Astrocyte of the cerebellum (primary cell): Measurements from ENCODE around the gene MAPK8.

Experiments
- DNase-seq: peaks from one replicate; pipeline ENCODE4 v3.0.0-alpha.2; 2011; ENCODE audit warnings: low read depth
- H3K4me3 ChIP-seq: 2 replicates; pipeline ENCODE4 v1.5.1; 2011; ENCODE audit warnings: mild to moderate bottlenecking, low read depth, low read length, moderate library complexity
- in situ Hi-C: cut with HindIII; loops from 2 replicates; pipeline ENCODE4 v1.10.0; 2017; ENCODE audit warnings: low sequenced_read_pairs
- TF ChIP-seq, protein P1 (sequence below): IDR thresholded peaks from 2 replicates; pipeline ENCODE4 v1.5.1; 2012; ENCODE audit warnings: low read length, low read depth, moderate library complexity, mild to moderate bottlenecking; ENCODE audit errors: missing control alignments

The MAPK8 gene

DNA sequence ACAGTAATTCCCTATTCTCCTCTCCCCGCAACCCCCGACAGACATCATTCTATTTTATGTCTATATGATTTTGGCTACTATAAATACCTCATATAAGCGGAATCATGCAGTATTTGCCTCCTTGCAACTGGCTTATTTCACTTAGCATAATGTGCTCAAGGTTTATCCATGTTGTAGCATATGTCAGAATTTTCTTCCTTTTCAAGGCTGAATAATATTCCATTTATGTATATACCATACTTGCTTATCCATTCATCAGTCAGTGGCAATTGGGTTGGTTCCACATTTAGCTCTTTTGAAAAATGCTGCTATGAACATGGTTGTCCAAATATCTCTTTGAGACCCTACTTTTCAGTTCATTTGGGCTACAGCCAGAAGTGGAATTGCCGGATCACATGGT, 106.5 kb downstream of the MAPK8 start:
- H3K4me3 ChIP-seq: no peak overlapping the region
- DNase-seq: no peak
- in situ Hi-C loops: no loop called here
- TF ChIP-seq, protein P1, sequence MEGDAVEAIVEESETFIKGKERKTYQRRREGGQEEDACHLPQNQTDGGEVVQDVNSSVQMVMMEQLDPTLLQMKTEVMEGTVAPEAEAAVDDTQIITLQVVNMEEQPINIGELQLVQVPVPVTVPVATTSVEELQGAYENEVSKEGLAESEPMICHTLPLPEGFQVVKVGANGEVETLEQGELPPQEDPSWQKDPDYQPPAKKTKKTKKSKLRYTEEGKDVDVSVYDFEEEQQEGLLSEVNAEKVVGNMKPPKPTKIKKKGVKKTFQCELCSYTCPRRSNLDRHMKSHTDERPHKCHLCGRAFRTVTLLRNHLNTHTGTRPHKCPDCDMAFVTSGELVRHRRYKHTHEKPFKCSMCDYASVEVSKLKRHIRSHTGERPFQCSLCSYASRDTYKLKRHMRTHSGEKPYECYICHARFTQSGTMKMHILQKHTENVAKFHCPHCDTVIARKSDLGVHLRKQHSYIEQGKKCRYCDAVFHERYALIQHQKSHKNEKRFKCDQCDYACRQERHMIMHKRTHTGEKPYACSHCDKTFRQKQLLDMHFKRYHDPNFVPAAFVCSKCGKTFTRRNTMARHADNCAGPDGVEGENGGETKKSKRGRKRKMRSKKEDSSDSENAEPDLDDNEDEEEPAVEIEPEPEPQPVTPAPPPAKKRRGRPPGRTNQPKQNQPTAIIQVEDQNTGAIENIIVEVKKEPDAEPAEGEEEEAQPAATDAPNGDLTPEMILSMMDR: no peak

DNA sequence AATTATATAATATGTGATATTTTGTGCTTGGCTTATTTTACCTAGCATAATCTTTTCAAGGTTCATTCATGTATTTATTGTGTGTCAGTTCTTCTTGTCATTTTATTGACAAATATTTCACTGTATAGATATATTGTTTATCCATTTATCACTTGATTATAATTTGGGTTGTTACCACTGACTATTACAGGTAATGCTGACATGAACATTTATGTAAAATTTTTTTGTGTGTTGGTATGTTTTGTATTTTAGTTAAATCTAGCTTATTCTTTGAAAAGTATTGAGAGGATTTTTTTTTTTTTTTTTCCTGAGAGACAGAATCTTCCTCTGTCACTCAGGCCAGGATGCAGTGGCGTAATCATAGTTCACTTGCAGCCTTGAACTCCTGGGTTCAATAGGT, 107.7 kb downstream of the MAPK8 start:
- no peak for DNase-seq
- H3K4me3 ChIP-seq: no peak overlapping the region
- in situ Hi-C loops: no loop called here
- TF ChIP-seq, protein P1: no peak

DNA sequence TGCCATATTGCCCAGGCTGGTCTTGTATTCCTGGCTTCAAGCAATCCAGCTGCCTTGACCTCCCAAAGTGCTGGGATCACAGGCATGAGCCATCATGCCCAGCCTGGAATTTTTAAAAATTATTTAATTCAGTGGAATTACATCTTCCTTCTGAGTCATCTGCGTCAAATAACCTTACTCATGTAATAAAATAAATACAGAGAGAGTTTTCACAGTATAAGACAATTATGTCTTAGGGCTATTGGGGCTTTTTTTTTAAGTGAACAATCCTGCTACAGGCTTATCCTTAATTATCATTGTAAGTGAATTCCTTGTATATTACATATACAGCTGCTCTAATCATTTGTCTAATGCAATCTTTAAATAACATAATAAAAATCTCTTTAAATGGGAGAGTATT, 108.3 kb downstream of the MAPK8 start:
- in situ Hi-C loops: no loop called here
- TF ChIP-seq, protein P1: no peak
- DNase-seq: no peak
- no peak overlapping the region for H3K4me3 ChIP-seq

DNA sequence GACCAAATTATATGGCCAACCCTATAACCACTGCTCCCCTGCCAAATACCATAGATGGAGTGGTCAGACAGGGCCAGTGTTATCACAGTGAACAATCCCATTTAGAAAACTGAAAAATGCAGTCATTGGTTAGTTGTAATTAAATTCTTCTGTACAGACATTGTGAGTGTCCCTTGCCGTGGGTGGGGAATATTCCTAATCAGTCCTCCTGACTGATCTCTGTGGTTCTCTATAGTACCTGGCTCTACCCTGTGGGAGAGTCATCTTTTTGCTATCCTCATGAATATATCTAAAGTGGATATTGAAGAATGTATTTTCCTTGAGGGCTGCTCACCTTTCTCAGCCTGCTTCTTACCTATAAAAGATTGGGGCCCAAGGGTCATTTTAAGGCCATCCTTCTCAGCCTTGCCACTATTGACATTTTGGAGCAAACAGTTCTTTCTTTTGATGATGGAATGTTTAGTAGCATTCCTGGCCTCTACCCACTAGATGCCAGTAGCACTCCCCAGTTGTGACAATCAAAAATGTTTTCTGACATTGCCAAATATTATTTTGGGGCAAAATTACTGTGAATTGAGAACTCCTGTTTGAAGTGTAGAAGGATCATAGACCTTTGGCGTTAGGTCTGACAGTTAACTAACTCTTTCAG, 110.2 kb downstream of the MAPK8 start:
- TF ChIP-seq, protein P1: no peak
- DNase-seq: no peak
- in situ Hi-C loops: no loop called here
- H3K4me3 ChIP-seq: no peak overlapping the region

DNA sequence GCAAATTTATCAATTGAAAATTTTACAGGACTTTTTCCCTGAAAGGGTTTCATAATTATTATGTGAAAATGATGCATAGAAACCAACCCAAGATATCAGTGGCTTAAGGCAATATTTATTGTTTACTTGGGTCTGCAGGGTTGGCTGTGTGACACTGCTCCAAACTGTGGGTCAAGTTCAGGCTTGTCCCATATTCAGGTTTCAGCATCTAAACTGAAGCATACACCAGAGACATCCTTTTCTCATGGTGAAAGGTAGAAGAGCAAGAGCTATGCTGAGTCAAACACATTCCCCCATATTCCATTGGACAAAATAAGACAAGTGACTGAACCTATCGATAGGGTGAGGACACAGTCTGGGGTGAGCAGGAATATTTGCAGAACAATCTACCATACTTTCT, 110.9 kb downstream of the MAPK8 start:
- TF ChIP-seq, protein P1: no peak
- in situ Hi-C loops: no loop called here
- no peak for DNase-seq
- H3K4me3 ChIP-seq: no peak overlapping the region

DNA sequence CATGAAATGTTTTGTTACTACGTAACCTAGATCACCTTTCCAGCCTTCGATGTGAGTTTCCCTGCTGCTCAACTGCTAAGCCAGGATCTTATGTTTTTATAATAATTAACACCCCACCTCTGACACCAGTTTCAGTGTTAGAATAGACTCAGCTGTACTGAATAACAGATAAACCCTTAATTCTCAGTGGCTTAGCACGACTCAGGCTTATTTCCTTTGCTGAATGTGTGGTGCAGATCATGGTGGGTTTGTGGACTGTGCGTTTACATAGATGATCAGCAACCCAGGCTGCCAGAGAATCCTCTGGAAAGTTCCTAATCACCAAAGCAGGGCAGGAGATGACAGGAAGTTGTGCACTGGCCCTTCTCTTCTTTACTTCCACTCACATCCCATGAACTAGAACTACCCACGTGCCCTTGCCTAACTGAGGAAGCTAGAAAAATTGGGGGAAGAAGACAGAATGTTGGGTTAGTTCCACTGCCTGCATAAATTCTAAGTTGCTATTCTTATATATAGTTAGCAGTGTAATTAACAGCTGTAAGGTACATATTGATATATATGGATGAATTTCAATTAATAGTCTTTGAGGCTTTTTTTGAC, 111.8 kb downstream of the MAPK8 start:
- TF ChIP-seq, protein P1: no peak
- in situ Hi-C loops: no loop called here
- no peak for DNase-seq
- no peak overlapping the region for H3K4me3 ChIP-seq
